Mesenteric fat pad (tissue), 1 donor: Measurements from ENCODE around the gene CLASRP. TPM values are rescaled to one million over a fixed set of nuclear protein-coding genes. Genes with fewer than 3 reads are reported as not detected.

Experiments used
- total RNA-seq: library from RNA; stranded (reverse); fragmentation: NEBNext Ultra II Directional; extraction: Animal tissue kit (Norgen Biotek cat#: 25700); gene quantifications from one replicate; pipeline ENCODE4 v1.2.1, GENCODE V29; 2021
- donor health status: DM: yes; HTN: yes; CAD: no.

The CLASRP gene
- total RNA-seq, 1 donor from 2014 or later = 78.3 TPM

Other genes with a start within 250 kb of the CLASRP start
- 42.3 TPM for gene BCAM, start 229.9 kb upstream of the CLASRP start, total RNA-seq
- gene NECTIN2, start 192.7 kb upstream of the CLASRP start, total RNA-seq = 103 TPM
- gene TOMM40, start 147.8 kb upstream of the CLASRP start, total RNA-seq = 60.5 TPM
- gene APOE, start 133.2 kb upstream of the CLASRP start, total RNA-seq = 162 TPM
- 32.3 TPM for gene APOC1, start 124.4 kb upstream of the CLASRP start, total RNA-seq
- not detected for gene APOC4, start 96.8 kb upstream of the CLASRP start, total RNA-seq
- 1.8 TPM for gene APOC2, start 93.0 kb upstream of the CLASRP start, total RNA-seq
- 109 TPM for gene CLPTM1, start 83.7 kb upstream of the CLASRP start, total RNA-seq
- 17.7 TPM for gene RELB, start 37.6 kb upstream of the CLASRP start, total RNA-seq
- gene ZNF296, start 37.4 kb downstream of the CLASRP start, total RNA-seq = 0.61 TPM
- gene GEMIN7, start 40.2 kb downstream of the CLASRP start, total RNA-seq = 18.3 TPM
- 22.0 TPM for gene PPP1R37, start 54.1 kb downstream of the CLASRP start, total RNA-seq
- gene NKPD1, start 121.9 kb downstream of the CLASRP start, total RNA-seq = not detected
- gene TRAPPC6A, start 139.2 kb downstream of the CLASRP start, total RNA-seq = 12.3 TPM
- gene BLOC1S3, start 139.7 kb downstream of the CLASRP start, total RNA-seq = 8.4 TPM
- 4.8 TPM for gene EXOC3L2, start 206.4 kb downstream of the CLASRP start, total RNA-seq
- gene MARK4, start 212.2 kb downstream of the CLASRP start, total RNA-seq = 25.9 TPM